HepG2 (cell line): ENCODE measurements around the gene OR6C6. TPM values are rescaled to one million over a fixed set of nuclear protein-coding genes. Genes with fewer than 3 reads are reported as not detected.

Source experiments
- ATAC-seq: fragments of 200-7000 bp; cut with Tn5 transposase; 3 replicates; pipeline ENCODE4 v1.9.1; 2020; ENCODE audit warnings: mild to moderate bottlenecking, moderate library complexity
- BruUV-seq: library from RNA; stranded (reverse); fragments of 400-500 nt; replicated peaks from 2 replicates; lab custom pipeline; 2021; lab: Mats Ljungman, UMichigan
- CTCF ChIA-PET: fragments of 300-600 bp; formaldehyde crosslinking; extraction: SDS; loops from one replicate; lab custom pipeline; 2021; ENCODE audit warnings: low total read pairs, inconsistent platforms, low intra/inter-chr PET ratio; lab: Yijun Ruan, JAX
- POLR2A ChIA-PET: fragments of 350-600 bp; sonication (Branson Sonifier 250); formaldehyde crosslinking; loops from one replicate; lab custom pipeline; 2020; ENCODE audit warnings: antibody characterized with exemption, inconsistent platforms; lab: Yijun Ruan, JAX
- DNase-seq: peaks from one replicate; pipeline ENCODE4 v3.0.0-alpha.2; 2015; ENCODE audit warnings: low spot score
- FAIRE-seq: peaks from 3 replicates; lab custom pipeline; 2011; peaks lifted over from hg19 to GRCh38; lab: Jason Lieb, UNC
- H2AFZ ChIP-seq: one replicate; pipeline ENCODE4 v1.6.1; 2011; ENCODE audit warnings: low read length, inconsistent platforms
- H3K27ac ChIP-seq: fragments of 300-600 bp; 3 replicates; pipeline ENCODE4 v1.8.0; 2011; ENCODE audit warnings: mixed run types, mild to moderate bottlenecking, mixed read lengths, low read length, inconsistent platforms; ENCODE audit not compliant: insufficient read depth; ENCODE audit errors: extremely low read length
- H3K27me3 ChIP-seq, 2 experiments: fragments of 200-600 bp in 1 of 2; 2 replicates in 1 of 2; 3 replicates in 1 of 2; pipeline versions ENCODE4 v1.6.0 to v1.8.0; 2011; ENCODE audit warnings: low read length in 2 of 2, mild to moderate bottlenecking in 2 of 2, moderate library complexity in 2 of 2, inconsistent platforms in 1 of 2; ENCODE audit not compliant: insufficient read depth in 2 of 2, control insufficient read depth in 1 of 2
- H3K36me3 ChIP-seq, 2 experiments: fragments of 200-600 bp in 1 of 2; replicated peaks in 1 of 2; 2 replicates in 1 of 2; 3 replicates in 1 of 2; pipeline versions ENCODE4 v1.5.1 to v1.8.0; 2011; ENCODE audit warnings: low read length in 2 of 2, inconsistent platforms in 1 of 2; ENCODE audit not compliant: insufficient read depth in 2 of 2, control insufficient read depth in 1 of 2
- H3K4me1 ChIP-seq: 2 replicates; pipeline ENCODE4 v1.5.1; 2012; ENCODE audit warnings: low read length, inconsistent platforms; ENCODE audit not compliant: insufficient read depth
- H3K4me2 ChIP-seq: 2 replicates; pipeline ENCODE4 v1.6.0; 2011; ENCODE audit warnings: low read depth, low read length, inconsistent platforms
- H3K4me3 ChIP-seq, 3 experiments: fragments of 200-600 bp in 1 of 3; sonication (generic), shearing (Covaris generic) in 1 of 3; replicated peaks in 1 of 3; 2 replicates each; pipeline ENCODE4 v1.5.1; 2011 to 2016; ENCODE audit warnings: low read length in 3 of 3, inconsistent platforms in 2 of 3, low read depth in 2 of 3, mild to moderate bottlenecking in 2 of 3, control low read depth in 1 of 3, mixed read lengths in 1 of 3; ENCODE audit not compliant: insufficient read depth in 1 of 3
- H3K79me2 ChIP-seq: one replicate; pipeline ENCODE4 v1.6.1; 2011; ENCODE audit warnings: low read length, inconsistent platforms; ENCODE audit not compliant: insufficient read depth
- H3K9ac ChIP-seq: 2 replicates; pipeline ENCODE4 v1.6.0; 2011; ENCODE audit warnings: mild to moderate bottlenecking, low read depth, low read length, inconsistent platforms; ENCODE audit not compliant: insufficient read depth
- H3K9me3 ChIP-seq: 2 replicates; pipeline ENCODE4 v1.5.1; 2012; ENCODE audit warnings: mild to moderate bottlenecking, low read length
- H4K20me1 ChIP-seq: 2 replicates; pipeline ENCODE4 v1.6.0; 2011; ENCODE audit warnings: inconsistent platforms, mild to moderate bottlenecking, low read length, moderate library complexity; ENCODE audit not compliant: insufficient read depth
- CEBPZ ChIP-seq: IDR thresholded peaks from 2 replicates; pipeline ENCODE4 v1.6.1; 2012; ENCODE audit warnings: low read length, improper control_type of control experiment
- ELF4 ChIP-seq: sonication (generic); formaldehyde crosslinking; IDR thresholded peaks from 2 replicates; pipeline ENCODE4 v1.5.0; 2020; ENCODE audit warnings: missing genetic modification reagents, mild to moderate bottlenecking, moderate library complexity, borderline replicate concordance
- ETS1 ChIP-seq: sonication (generic); formaldehyde crosslinking; IDR thresholded peaks from 2 replicates; pipeline ENCODE4 v1.4.0; 2020; ENCODE audit warnings: missing genetic modification reagents
- GATAD2A ChIP-seq: IDR thresholded peaks from 2 replicates; pipeline ENCODE4 v1.6.1; 2016
- KDM3A ChIP-seq: IDR thresholded peaks from 2 replicates; pipeline ENCODE4 v1.6.1; 2018; ENCODE audit warnings: low read depth, missing compliant biosample characterization
- MAZ ChIP-seq, 2 experiments: sonication (generic) in 1 of 2; formaldehyde crosslinking in 1 of 2; IDR thresholded peaks; 2 replicates each; pipeline versions ENCODE4 v1.5.0 to v1.6.1; 2012 to 2020; ENCODE audit warnings: low read depth in 2 of 2, mild to moderate bottlenecking in 2 of 2, borderline replicate concordance in 1 of 2, improper control_type of control experiment in 1 of 2, low read length in 1 of 2, missing genetic modification reagents in 1 of 2, moderate library complexity in 1 of 2
- MEIS2 ChIP-seq: sonication (generic); formaldehyde crosslinking; IDR thresholded peaks from 2 replicates; pipeline ENCODE4 v1.9.0; 2021; ENCODE audit warnings: mild to moderate bottlenecking, missing genetic modification reagents
- NCOA1 ChIP-seq: sonication (generic); formaldehyde crosslinking; IDR thresholded peaks from 2 replicates; pipeline ENCODE4 v1.9.0; 2021; ENCODE audit warnings: missing genetic modification reagents
- SALL2 ChIP-seq: sonication (generic); formaldehyde crosslinking; IDR thresholded peaks from 2 replicates; pipeline ENCODE4 v1.8.1; 2023; ENCODE audit warnings: mild to moderate bottlenecking, missing genetic modification reagents, inconsistent platforms
- ZFP36L1 ChIP-seq: sonication (generic); formaldehyde crosslinking; IDR thresholded peaks from 2 replicates; pipeline ENCODE4 v1.8.0; 2022; ENCODE audit warnings: mild to moderate bottlenecking, missing genetic modification reagents, moderate library complexity
- ZNF292 ChIP-seq: sonication (generic); formaldehyde crosslinking; IDR thresholded peaks from 2 replicates; pipeline ENCODE4 v1.8.1; 2022; ENCODE audit warnings: mild to moderate bottlenecking, low read depth, missing genetic modification reagents, borderline replicate concordance
- ZNF441 ChIP-seq: sonication (generic); formaldehyde crosslinking; IDR thresholded peaks from 2 replicates; pipeline ENCODE4 v1.7.0; 2021; ENCODE audit warnings: missing genetic modification reagents, borderline replicate concordance
- ZNF563 ChIP-seq: sonication (generic); formaldehyde crosslinking; IDR thresholded peaks from 2 replicates; pipeline ENCODE4 v1.8.0; 2022; ENCODE audit warnings: mild to moderate bottlenecking, moderate library complexity, missing genetic modification reagents
- WGBS: methylation state at CpG from one replicate; pipeline ENCODE4 v1.1.6; 2017; ENCODE audit warnings: low lambda C conversion rate; 5-methylcytosine and 5-hydroxymethylcytosine counted together
- in situ Hi-C: cut with HindIII; loops from 2 replicates; pipeline ENCODE4 v1.10.0; 2017; ENCODE audit warnings: low pct_unique_long_range_greater_than_20kb; ENCODE audit not compliant: extremely low pct_ligation_motif_present
- intact Hi-C: fragments of 100-400 bp; cut with micrococcal nuclease; formaldehyde crosslinking; loops from one replicate; pipeline ENCODE4 v1.10.0; 2022; ENCODE audit not compliant: unreplicated experiment
- polyA plus RNA-seq, 8 experiments: library from polyadenylated mRNA; depleted of rRNA in 3 of 8; stranded (reverse) in 7 of 8; unstranded in 1 of 8; fragments of >200 nt; fragmentation: Illumina TruSeq in 4 of 8; extraction: Trizol in 4 of 8; gene quantifications; 2 replicates each; pipeline versions ENCODE4 v1.2.1 to v1.2.3, GENCODE V29; 2011 to 2016; ENCODE audit warnings: low read depth in 4 of 8, missing spikeins in 1 of 8, mixed read lengths in 1 of 8; ENCODE audit not compliant: insufficient read depth in 1 of 8
- total RNA-seq, 5 experiments: library from RNA; depleted of rRNA; stranded (reverse); fragments of >200 nt; fragmentation: Illumina TruSeq; extraction: Trizol; gene quantifications; 2 replicates each; pipeline ENCODE4 v1.2.3, GENCODE V29; 2016; ENCODE audit warnings: low read depth in 1 of 5
- TF ChIP-seq, protein P1 (sequence below): sonication (generic); formaldehyde crosslinking; IDR thresholded peaks from 2 replicates; pipeline ENCODE4 v1.4.0; 2020; ENCODE audit warnings: missing genetic modification reagents
- TF ChIP-seq, protein P2 (sequence below): sonication (generic); formaldehyde crosslinking; IDR thresholded peaks from 2 replicates; pipeline ENCODE4 v1.8.1; 2023; ENCODE audit warnings: mild to moderate bottlenecking, inconsistent platforms, moderate library complexity, missing genetic modification reagents, borderline replicate concordance
- TF ChIP-seq, protein P3 (sequence below): sonication (generic); formaldehyde crosslinking; conservative IDR thresholded peaks from 2 replicates; pipeline ENCODE4 v1.4.0; 2020; ENCODE audit warnings: missing genetic modification reagents

The OR6C6 gene
- total and polyA plus RNA-seq, 2 of the 13 experiments (the other 11 are each of a cell fraction or from before 2014, with no cell fraction given), result not detected

DNA sequence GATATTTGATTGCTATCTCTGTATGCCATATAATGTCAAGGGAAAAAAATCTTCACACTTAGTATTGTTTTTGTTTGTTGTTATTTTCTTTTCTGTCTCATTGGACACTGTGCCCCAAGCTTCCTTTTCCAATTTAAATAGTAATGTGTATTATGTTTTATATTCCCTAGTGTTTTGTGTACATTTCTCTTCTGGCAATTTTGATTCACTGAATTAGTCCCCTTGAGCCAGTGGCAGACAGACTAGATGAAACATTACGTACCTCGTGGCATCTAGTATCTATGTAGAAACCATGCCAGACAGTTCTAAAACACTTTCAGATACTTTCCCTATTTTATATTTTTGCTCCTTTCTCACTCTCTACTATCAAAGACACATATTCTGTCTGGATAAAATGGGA, 17.7 kb upstream of the OR6C6 start, which contains the start of gene OR6C1:
TSS of gene OR6C1 (plus strand) at position 301 of the 400 bp plus-strand sequence. CDS start 6,257 bp downstream, outside the sequence.
- in situ Hi-C loops (no loop called here), intact Hi-C loops (no loop called here)
- no peaks in the 10 kb centered on the region for H3K36me3 ChIP-seq
- H3K4me2 ChIP-seq, result no peak within 1 kb of the TSS
- no peak for FAIRE-seq
- H3K27me3 ChIP-seq, result no peaks in the 10 kb centered on the region
- no peaks in the 10 kb centered on the region for H3K4me1 ChIP-seq
- H3K79me2 ChIP-seq, result no peaks in the 10 kb centered on the region
- H3K9me3 ChIP-seq, result no peaks in the 10 kb centered on the region
- H4K20me1 ChIP-seq, result no peaks in the 10 kb centered on the region
- H3K27ac ChIP-seq, result no peak within 1 kb of the TSS
- no peak within 1 kb of the TSS for H3K9ac ChIP-seq
- no peak for ATAC-seq
- no TSS peak for BruUV-seq
- DNase-seq, result no peak
- CTCF ChIA-PET, result no interaction called here
- H2AFZ ChIP-seq, result no peak within 1 kb of the TSS
- no peak within 1 kb of the TSS for H3K4me3 ChIP-seq
- POLR2A ChIA-PET, result no interaction called here
- 20% methylated on average over 2 of the region's 2 CpGs for WGBS
- TF ChIP-seq SALL2 (CRISPR knock-in tag) (no peak), KDM3A (CRISPR knock-in tag) (no peak), NCOA1 (no peak), ZFP36L1 (CRISPR knock-in tag) (no peak), ZNF441 (CRISPR knock-in tag) (no peak), ELF4 (no peak), MAZ (IDR thresholded peaks at IDR 0.05; ENCODE audit: borderline replicate concordance, low read depth, low read length) (no peak), MAZ (CRISPR knock-in tag; IDR thresholded peaks at IDR 0.05; ENCODE audit: low read depth) (no peak), ZNF563 (CRISPR knock-in tag) (no peak), ETS1 (CRISPR knock-in tag) (no peak), ZNF292 (CRISPR knock-in tag) (no peak), MEIS2 (CRISPR knock-in tag) (no peak), CEBPZ (no peak), GATAD2A (CRISPR knock-in tag) (no peak)
- TF ChIP-seq, protein P1, sequence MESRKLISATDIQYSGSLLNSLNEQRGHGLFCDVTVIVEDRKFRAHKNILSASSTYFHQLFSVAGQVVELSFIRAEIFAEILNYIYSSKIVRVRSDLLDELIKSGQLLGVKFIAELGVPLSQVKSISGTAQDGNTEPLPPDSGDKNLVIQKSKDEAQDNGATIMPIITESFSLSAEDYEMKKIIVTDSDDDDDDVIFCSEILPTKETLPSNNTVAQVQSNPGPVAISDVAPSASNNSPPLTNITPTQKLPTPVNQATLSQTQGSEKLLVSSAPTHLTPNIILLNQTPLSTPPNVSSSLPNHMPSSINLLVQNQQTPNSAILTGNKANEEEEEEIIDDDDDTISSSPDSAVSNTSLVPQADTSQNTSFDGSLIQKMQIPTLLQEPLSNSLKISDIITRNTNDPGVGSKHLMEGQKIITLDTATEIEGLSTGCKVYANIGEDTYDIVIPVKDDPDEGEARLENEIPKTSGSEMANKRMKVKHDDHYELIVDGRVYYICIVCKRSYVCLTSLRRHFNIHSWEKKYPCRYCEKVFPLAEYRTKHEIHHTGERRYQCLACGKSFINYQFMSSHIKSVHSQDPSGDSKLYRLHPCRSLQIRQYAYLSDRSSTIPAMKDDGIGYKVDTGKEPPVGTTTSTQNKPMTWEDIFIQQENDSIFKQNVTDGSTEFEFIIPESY (CRISPR knock-in tag), result no peak
- TF ChIP-seq, protein P2, sequence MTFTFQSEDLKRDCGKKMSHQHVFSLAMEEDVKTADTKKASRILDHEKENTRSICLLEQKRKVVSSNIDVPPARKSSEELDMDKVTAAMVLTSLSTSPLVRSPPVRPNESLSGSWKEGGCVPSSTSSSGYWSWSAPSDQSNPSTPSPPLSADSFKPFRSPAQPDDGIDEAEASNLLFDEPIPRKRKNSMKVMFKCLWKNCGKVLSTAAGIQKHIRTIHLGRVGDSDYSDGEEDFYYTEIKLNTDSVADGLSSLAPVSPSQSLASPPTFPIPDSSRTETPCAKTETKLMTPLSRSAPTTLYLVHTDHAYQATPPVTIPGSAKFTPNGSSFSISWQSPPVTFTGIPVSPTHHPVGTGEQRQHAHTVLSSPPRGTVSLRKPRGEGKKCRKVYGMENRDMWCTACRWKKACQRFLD (CRISPR knock-in tag), result no peak
- TF ChIP-seq, protein P3, sequence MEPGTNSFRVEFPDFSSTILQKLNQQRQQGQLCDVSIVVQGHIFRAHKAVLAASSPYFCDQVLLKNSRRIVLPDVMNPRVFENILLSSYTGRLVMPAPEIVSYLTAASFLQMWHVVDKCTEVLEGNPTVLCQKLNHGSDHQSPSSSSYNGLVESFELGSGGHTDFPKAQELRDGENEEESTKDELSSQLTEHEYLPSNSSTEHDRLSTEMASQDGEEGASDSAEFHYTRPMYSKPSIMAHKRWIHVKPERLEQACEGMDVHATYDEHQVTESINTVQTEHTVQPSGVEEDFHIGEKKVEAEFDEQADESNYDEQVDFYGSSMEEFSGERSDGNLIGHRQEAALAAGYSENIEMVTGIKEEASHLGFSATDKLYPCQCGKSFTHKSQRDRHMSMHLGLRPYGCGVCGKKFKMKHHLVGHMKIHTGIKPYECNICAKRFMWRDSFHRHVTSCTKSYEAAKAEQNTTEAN (CRISPR knock-in tag), result no peak
